ENCODE data around the gene C1orf141. TPM values are rescaled to one million over a fixed set of nuclear protein-coding genes. Genes with fewer than 3 reads are reported as not detected.

The C1orf141 gene
- total RNA-seq, 1 donor from 2014 or later: not detected

DNA sequence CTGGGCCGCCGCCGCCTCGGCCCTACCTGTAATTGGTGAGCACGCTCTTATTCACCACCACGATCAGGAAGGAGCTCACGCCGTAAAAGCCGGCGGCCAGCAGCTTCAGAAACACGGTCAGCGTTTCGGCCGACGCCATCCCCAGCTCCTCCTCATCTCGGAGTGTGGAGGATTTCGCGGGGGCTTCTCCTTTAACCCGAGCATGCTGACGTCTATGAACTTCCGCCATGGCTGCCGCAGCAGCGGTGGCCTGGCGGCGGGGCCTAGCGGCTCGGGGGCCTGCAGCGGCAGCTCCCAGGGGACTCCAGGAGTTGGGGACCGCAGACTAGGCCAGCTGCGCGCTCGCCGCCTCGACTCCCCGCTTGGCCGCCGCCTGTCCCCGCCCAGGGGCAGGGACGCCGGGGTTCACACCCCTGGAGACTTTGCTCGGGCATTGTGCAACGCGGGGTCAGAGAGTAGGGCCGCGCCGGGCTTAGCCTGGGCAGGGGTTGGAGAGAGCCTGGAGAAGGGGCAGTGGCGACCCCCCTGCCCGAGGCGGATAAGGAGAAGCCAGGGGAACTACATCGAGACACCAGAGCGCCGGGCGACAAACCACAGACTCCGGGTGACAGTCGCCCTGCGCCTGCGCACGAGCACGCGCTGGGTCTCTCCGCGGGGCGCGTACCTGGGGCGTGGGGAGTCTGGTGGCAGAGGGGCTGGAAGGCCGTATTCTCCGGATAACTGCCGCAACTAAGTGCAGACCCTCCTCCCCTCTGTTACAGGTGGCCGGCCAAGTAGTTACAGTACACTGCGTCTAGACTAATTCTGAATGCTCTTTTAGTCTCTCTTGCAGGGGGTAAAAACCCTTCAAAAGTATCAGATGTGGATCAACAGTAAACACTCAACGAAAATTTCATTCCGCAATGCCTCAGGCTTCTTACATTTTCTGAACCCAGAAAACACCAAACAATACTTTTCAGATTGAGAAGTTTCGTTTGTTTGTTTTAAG, 80.7 kb downstream of the C1orf141 start, which contains the start of gene SLC35D1:
Gene SLC35D1 (minus strand): TSS at position 364 of the 988 bp plus-strand sequence. CDS start 135 bp downstream, at position 229.
- peak; percentile 81 for DNase-seq (ENCODE audit: low spot score)
- Mint-ChIP-seq H3K9me3 (ENCODE audit: low read depth) (no peaks in the 10 kb centered on the region), H3K4me1 (ENCODE audit: low read depth) (peaks cover 28% of the 10 kb centered on the region), H3K27me3 (ENCODE audit: low read depth) (no peaks in the 10 kb centered on the region), H3K27ac (ENCODE audit: unreplicated experiment) (peak within 1 kb of the TSS; percentile 92), H3K36me3 (ENCODE audit: low read depth) (peaks cover 7% of the 10 kb centered on the region), H3K4me3 (ENCODE audit: unreplicated experiment) (peak within 1 kb of the TSS; percentile 80)
- TF ChIP-seq, protein P1, sequence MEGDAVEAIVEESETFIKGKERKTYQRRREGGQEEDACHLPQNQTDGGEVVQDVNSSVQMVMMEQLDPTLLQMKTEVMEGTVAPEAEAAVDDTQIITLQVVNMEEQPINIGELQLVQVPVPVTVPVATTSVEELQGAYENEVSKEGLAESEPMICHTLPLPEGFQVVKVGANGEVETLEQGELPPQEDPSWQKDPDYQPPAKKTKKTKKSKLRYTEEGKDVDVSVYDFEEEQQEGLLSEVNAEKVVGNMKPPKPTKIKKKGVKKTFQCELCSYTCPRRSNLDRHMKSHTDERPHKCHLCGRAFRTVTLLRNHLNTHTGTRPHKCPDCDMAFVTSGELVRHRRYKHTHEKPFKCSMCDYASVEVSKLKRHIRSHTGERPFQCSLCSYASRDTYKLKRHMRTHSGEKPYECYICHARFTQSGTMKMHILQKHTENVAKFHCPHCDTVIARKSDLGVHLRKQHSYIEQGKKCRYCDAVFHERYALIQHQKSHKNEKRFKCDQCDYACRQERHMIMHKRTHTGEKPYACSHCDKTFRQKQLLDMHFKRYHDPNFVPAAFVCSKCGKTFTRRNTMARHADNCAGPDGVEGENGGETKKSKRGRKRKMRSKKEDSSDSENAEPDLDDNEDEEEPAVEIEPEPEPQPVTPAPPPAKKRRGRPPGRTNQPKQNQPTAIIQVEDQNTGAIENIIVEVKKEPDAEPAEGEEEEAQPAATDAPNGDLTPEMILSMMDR (IDR thresholded peaks at IDR 0.05): peak; percentile 4

- peaks cover 7% of the 10 kb centered on the region for H3K36me3 Mint-ChIP-seq (ENCODE audit: low read depth)
- no peaks in the 10 kb centered on the region for H3K27me3 Mint-ChIP-seq (ENCODE audit: low read depth)
- H3K4me3 Mint-ChIP-seq (ENCODE audit: unreplicated experiment): peak overlapping the region; percentile 80
- H3K9me3 Mint-ChIP-seq (ENCODE audit: low read depth): no peaks in the 10 kb centered on the region
- TF ChIP-seq, protein P1 (IDR thresholded peaks at IDR 0.05): no peak
- H3K27ac Mint-ChIP-seq (ENCODE audit: unreplicated experiment): peak overlapping the region; percentile 92
- no peak for DNase-seq (ENCODE audit: low spot score)
- H3K4me1 Mint-ChIP-seq (ENCODE audit: low read depth): peaks cover 27% of the 10 kb centered on the region
Observed at GRCh38 chr1:67053535-67053784, 81.3 kb downstream of the C1orf141 start.

DNA sequence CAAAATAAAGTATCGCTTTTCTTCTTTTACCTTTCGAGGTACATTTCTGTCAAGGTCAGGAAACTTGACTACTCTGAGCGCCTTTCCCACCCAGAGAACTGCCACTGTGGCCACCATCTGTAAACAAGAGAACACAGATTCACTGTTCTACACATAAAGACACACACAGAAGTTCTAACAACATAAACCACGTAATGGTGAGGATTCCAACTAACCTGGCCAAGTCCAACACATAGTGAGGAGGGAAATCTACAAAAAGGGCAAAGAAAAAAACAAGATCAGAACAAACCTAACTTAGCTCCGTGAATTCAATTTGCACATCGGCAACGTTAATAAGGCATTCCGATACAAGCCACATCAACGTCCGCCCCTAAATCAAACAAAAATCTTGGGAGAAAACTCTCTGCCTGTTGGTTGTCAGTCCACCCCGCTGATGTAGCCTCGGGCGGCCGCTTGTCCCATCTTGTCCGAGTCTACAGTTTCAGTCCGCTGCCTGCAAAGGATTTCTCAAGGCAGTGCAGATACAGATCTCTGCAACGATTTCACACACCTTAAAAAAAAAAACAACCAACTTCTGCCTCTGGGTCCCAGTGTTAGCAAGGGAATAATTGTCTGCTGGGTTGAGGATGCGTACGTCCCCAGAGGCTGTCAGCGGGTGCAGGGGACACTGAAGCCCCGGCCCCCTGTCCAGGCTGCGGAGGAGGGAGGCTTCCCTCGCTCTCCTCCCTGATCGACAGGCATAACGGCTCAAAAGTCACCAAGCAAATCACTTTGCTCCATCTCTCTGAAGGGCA, 81.8 kb downstream of the C1orf141 start:
- peaks cover 27% of the 10 kb centered on the region for H3K4me1 Mint-ChIP-seq (ENCODE audit: low read depth)
- peak overlapping the region; percentile 80 for H3K4me3 Mint-ChIP-seq (ENCODE audit: unreplicated experiment)
- H3K27ac Mint-ChIP-seq (ENCODE audit: unreplicated experiment): peak overlapping the region; percentile 88
- no peak for DNase-seq (ENCODE audit: low spot score)
- no peaks in the 10 kb centered on the region for H3K27me3 Mint-ChIP-seq (ENCODE audit: low read depth)
- TF ChIP-seq, protein P1 (IDR thresholded peaks at IDR 0.05): no peak
- H3K36me3 Mint-ChIP-seq (ENCODE audit: low read depth): peaks cover 7% of the 10 kb centered on the region
- no peaks in the 10 kb centered on the region for H3K9me3 Mint-ChIP-seq (ENCODE audit: low read depth)

DNA sequence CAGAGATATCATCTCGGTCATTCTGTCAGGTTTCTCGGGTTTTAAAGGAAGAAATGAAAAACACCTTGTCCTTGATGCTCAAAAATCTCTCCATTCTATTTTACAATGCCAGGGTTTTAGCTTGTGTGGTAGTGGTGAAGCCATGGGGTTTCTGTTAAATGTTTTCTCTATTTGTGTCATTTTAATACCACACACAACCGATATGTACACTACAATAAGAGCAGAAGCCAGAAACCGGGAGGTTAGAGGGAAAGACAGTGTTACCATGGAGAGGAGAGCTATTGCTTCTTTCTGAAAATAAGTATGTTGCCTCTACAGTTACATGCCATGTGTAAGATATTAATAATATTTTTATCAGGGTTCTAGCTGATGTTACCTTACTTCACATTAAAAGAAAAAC, 83.6 kb downstream of the C1orf141 start:
- no peaks in the 10 kb centered on the region for H3K9me3 Mint-ChIP-seq (ENCODE audit: low read depth)
- DNase-seq (ENCODE audit: low spot score): no peak
- TF ChIP-seq, protein P1 (IDR thresholded peaks at IDR 0.05): no peak
- H3K27me3 Mint-ChIP-seq (ENCODE audit: low read depth): no peaks in the 10 kb centered on the region
- no peak overlapping the region for H3K27ac Mint-ChIP-seq (ENCODE audit: unreplicated experiment)
- H3K4me3 Mint-ChIP-seq (ENCODE audit: unreplicated experiment): no peak overlapping the region
- peaks cover 27% of the 10 kb centered on the region for H3K4me1 Mint-ChIP-seq (ENCODE audit: low read depth)
- peaks cover 11% of the 10 kb centered on the region for H3K36me3 Mint-ChIP-seq (ENCODE audit: low read depth)

DNA sequence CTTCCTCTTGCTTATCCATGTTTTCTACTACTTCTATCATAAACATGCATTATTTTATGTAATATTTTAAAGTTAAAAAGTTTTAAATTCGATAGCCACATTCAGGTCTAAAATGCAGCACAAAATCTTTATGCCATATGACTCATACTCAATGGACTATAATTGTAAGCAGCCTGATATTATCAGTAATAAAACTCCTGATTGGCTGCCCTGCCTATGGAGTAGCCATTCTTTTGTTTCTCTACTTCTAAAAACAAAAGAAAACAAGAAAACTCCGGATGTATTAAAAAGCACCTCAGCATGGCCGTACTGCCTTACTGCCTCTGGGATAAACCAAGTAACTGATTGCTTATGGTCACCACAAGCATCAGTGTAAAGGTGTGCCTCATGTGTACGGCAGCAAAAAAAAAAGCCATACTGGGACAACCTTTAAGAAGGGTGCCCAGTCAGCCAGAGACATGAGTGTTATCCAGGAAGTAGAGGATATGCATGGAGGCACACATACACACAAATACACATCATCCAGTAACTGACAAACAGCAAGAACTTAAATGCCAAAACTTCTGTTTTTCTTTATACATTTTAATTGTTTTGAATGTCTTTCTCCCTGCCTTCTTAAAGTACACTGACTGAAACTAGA, 90.0 kb downstream of the C1orf141 start:
- DNase-seq (ENCODE audit: low spot score): no peak
- Mint-ChIP-seq H3K9me3 (ENCODE audit: low read depth) (no peaks in the 10 kb centered on the region), H3K4me1 (ENCODE audit: low read depth) (peaks cover 7% of the 10 kb centered on the region), H3K36me3 (ENCODE audit: low read depth) (peaks cover 30% of the 10 kb centered on the region), H3K27me3 (ENCODE audit: low read depth) (no peaks in the 10 kb centered on the region), H3K4me3 (ENCODE audit: unreplicated experiment) (no peak overlapping the region), H3K27ac (ENCODE audit: unreplicated experiment) (no peak overlapping the region)
- TF ChIP-seq, protein P1 (IDR thresholded peaks at IDR 0.05): no peak

All from chondrocyte (in vitro differentiated cells).